Measurements from ENCODE around the gene CYP46A1.

Gene CYP46A1

DNA sequence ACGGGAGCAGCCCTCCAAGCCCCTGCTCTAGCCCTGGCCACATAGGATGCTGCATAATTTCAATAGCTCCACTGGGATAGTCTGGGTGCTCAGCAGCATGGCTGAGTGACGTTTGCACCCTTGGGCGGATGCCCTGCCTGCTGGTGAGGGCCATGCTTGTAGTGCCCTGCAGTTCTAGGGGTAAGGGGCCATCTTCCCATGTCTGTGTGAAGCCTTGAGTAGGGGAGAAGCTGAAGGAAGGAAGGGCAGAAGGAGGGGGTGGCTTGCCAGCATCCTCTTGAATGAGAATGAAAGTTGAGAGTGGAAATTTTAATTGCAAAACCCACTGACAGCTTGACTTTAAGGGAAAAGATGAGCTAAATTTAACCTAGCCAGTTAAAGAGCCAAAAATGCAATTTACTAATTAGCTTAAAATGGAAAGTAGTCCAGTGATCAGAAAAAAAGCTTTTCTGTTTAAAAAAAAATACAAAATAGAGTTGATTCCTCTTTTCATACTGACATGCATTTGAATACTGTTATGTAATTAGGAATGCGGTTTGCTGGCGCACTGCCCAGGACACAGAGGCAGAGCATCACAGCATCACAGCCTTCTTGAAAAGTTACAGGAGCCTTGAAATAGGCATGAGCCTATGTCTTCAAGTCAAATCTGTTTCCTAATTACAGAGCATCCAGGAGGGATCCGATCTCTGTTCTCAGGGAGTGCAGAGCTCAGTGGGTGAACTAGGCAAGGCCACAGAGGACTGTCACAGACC, 90.6 kb downstream of the CYP46A1 start:
- DNase-seq (ENCODE audit: extremely low read depth, insufficient read length), result no peak
- Histone ChIP-seq H3K27me3 (replicated peaks; ENCODE audit: control insufficient read depth, insufficient read depth, low read length) (peaks cover 2% of the 10 kb centered on the region; the same call in 1 of the 2 replicates), H3K4me3 (replicated peaks; ENCODE audit: low read depth, low read length) (no peak overlapping the region), H3K36me3 (ENCODE audit: control insufficient read depth, insufficient read depth, low read length) (no peaks in the 10 kb centered on the region)
- TF ChIP-seq, protein P1, sequence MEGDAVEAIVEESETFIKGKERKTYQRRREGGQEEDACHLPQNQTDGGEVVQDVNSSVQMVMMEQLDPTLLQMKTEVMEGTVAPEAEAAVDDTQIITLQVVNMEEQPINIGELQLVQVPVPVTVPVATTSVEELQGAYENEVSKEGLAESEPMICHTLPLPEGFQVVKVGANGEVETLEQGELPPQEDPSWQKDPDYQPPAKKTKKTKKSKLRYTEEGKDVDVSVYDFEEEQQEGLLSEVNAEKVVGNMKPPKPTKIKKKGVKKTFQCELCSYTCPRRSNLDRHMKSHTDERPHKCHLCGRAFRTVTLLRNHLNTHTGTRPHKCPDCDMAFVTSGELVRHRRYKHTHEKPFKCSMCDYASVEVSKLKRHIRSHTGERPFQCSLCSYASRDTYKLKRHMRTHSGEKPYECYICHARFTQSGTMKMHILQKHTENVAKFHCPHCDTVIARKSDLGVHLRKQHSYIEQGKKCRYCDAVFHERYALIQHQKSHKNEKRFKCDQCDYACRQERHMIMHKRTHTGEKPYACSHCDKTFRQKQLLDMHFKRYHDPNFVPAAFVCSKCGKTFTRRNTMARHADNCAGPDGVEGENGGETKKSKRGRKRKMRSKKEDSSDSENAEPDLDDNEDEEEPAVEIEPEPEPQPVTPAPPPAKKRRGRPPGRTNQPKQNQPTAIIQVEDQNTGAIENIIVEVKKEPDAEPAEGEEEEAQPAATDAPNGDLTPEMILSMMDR (IDR thresholded peaks at IDR 0.05; ENCODE audit: insufficient read depth, low read length, poor library complexity, severe bottlenecking), result no peak

DNA sequence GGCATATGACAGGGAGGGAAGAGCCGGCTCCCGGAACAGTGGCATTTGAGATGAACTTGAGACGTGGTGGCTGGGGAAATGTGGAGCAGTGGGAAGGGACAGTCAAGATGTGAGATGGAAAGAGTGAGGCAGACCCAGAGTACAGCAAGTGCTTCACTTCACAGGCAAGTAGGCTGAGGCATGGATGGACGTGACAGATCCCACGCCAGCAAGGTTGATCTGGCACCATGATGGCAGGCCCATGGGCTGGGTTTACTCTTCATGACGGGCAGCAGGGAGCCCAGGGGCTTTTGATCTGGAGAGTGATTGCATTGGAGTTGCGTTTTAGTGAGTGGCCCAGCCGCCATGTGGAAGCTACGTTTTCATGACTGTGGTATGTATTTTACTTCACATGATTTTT, 91.3 kb downstream of the CYP46A1 start:
- no peak for DNase-seq (ENCODE audit: extremely low read depth, insufficient read length)
- no peak overlapping the region for H3K4me3 ChIP-seq (replicated peaks; ENCODE audit: low read depth, low read length)
- TF ChIP-seq, protein P1 (IDR thresholded peaks at IDR 0.05; ENCODE audit: insufficient read depth, low read length, poor library complexity, severe bottlenecking), result no peak

More for the DNA sequence above, 91.3 kb downstream of the CYP46A1 start:
- Histone ChIP-seq H3K27me3 (replicated peaks; ENCODE audit: control insufficient read depth, insufficient read depth, low read length) (peaks cover 2% of the 10 kb centered on the region; the same call in 1 of the 2 replicates), H3K36me3 (ENCODE audit: control insufficient read depth, insufficient read depth, low read length) (no peaks in the 10 kb centered on the region)

Measured in GM06990 (cell line).